Motor neuron (in vitro differentiated cells): ENCODE data around the gene PDXK. TPM values are rescaled to one million over a fixed set of nuclear protein-coding genes. Genes with fewer than 3 reads are reported as not detected.

Source experiments
- ATAC-seq, 8 experiments: fragments of 200-7000 bp; cut with Tn5 transposase; replicated peaks in 6 of 8; 2 replicates each; pipeline ENCODE4 v1.8.0; 2021; ENCODE audit warnings: mild to moderate bottlenecking in 8 of 8, moderate library complexity in 8 of 8
- H3K27ac ChIP-seq, 2 donors: fragments of 250-450 bp; sonication (Bioruptor Pico); 2 replicates each; pipeline ENCODE4 v1.9.0; 2021; ENCODE audit warnings: antibody characterized with exemption in 2 of 2, mild to moderate bottlenecking in 2 of 2, moderate library complexity in 1 of 2
- H3K4me1 ChIP-seq, 2 donors: fragments of 250-450 bp; sonication (Bioruptor Pico); replicated peaks in 1 of 2; 2 replicates each; pipeline ENCODE4 v1.6.1; 2021; ENCODE audit warnings: antibody characterized with exemption in 2 of 2, mild to moderate bottlenecking in 2 of 2, moderate library complexity in 1 of 2
- H3K4me3 ChIP-seq, 5 donors: fragments of 250-450 bp; sonication (Bioruptor Pico); 2 replicates each; pipeline ENCODE4 v1.9.0; 2021; ENCODE audit warnings: antibody characterized with exemption in 5 of 5, mild to moderate bottlenecking in 5 of 5, moderate library complexity in 4 of 5
- WGBS, 10 experiments: fragments of 450-650 bp; shearing (Covaris generic); methylation state at CpG; one replicate each; pipeline ENCODE4 v1.0.0; 2022; 5-methylcytosine and 5-hydroxymethylcytosine counted together
- in situ Hi-C, 9 experiments: fragments of 400-800 bp; cut with MboI; loops; one replicate each; pipeline ENCODE4 v1.15.0; 2021; ENCODE audit warnings: low sequenced_read_pairs in 9 of 9, low pct_unique_long_range_greater_than_20kb in 2 of 9; ENCODE audit not compliant: unreplicated experiment in 9 of 9
- total RNA-seq, 8 experiments: library from RNA; unstranded; fragments of 300-600 nt; gene quantifications; 2 replicates each; pipeline versions ENCODE4 v1.2.3 to v1.2.4, GENCODE V29; 2022

Gene PDXK
- total RNA-seq, 8 experiments from 2014 or later, result 17.8 to 71.7 (median 41.7) TPM

DNA sequence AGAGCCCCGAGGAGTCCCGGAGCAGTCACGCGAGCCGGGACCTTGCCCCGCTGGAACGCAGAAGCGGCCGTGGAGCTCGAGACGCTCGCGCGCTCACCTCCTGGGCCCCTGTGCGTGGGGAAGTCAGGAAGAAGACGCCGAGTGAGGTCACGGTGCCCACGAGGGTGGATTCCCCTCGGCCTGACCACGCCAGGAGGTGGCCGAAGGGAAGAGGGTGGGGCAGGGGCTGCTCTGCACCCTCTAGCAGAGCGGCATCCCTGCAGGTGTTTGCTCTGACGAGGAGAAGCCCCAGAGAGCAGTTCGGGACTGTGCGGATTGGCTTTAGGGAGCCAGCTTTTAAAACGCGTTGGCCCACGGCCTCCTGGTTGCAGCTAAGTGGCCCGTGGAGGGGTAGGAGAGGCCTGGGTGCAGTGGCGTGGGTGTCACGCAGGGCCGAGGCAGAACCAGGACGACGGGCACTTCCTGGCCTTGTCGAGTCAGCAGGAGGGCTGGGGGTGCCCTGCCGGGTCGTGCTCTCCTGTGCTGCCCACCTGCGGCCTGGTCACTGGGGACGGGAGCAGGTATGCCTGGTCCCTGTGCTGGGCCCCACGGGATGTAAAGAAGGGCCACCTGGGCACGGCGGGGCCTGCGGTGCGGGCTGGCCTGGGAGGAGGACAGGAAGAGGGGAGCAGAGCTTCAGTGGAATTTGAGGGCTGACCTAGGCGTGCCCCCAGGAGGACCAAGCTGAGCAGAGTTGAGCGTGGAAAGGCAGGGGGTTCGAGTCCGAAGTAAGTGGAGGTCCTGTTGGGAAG, 1.0 kb downstream of the PDXK start:
- H3K4me3 ChIP-seq, result peak overlapping the region; percentile 51 to 91 (median 87)
- peaks cover 9 to 11% of the 10 kb centered on the region in 2 donors for H3K4me1 ChIP-seq
- 0 to 20% (median 5%) methylated on average over 1 to 14 of the region's 49 CpGs; no CpG with 5 or more reads in 4 of the 10 experiments for WGBS, 10 experiments
- peak overlapping the region; percentile 85 to 95 for H3K27ac ChIP-seq
- peak in 6 of 8 experiments; percentile 1 to 8 (median 5) for ATAC-seq
- in situ Hi-C loops, result no loop called here

DNA sequence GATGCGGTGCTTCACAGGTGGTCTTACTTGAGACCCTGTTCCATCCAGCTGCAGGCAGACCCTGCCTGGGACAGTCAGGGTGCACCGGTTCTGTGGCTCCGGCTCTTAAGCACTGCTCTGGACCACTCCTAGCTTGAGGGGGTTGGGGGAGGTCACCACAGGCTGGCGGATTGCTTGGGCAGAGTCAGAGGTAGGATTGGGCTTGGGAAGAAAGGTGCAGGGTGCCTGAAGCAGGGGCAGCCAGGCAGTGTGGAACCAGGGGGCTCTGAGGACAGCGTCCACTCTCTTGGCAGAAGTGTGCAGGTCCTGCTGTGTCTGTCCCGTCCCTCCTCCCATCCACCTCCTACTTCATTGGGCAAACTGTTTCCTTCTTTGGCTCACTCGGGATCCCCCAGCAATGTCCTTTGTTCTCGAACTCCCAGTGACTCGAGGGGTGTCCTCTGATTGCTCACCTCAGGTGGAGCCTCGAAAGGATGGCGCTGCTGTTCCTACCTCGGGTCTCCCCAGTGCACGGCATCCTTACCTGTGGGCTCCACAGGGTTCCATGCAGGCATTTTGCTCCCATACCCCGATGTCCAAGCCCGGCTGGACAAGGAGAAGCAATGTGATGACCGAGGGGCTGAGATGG, 1.7 kb downstream of the PDXK start:
- H3K27ac ChIP-seq, result no peak overlapping the region
- H3K4me3 ChIP-seq, result peak overlapping the region; percentile 51 to 91 (median 87)
- in situ Hi-C loops, result no loop called here
- peaks cover 9 to 11% of the 10 kb centered on the region in 2 donors for H3K4me1 ChIP-seq
- ATAC-seq, result no peak
- WGBS, 10 experiments, result 60 to 100% (median 86%) methylated on average over 1 to 4 of the region's 16 CpGs; no CpG with 5 or more reads in 5 of the 10 experiments

DNA sequence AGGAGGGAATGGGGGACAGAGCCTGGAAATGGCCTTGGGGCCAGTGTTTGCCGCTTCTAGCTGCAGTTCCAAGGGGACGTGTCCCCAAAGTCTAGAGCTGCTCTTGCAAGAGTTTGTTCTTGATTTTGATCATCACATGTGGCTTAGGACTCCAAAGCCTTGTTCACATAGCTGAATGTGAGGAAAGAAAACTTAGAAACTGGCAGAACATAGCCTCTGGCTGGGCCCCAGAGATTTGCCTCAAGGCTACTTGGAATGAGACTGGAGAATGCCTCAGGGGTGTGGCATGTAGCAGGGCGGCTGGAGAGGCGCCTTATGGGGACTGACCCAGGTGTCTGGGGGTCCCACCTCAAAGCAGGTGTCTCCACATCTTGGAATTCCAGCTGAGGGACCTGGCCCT, 2.3 kb downstream of the PDXK start:
- in situ Hi-C loops, result no loop called here
- WGBS, 10 experiments, result 82 to 100% (median 93%) methylated on average over 1 to 4 of the region's 4 CpGs; no CpG with 5 or more reads in 6 of the 10 experiments
- peak overlapping the region in 3 of 5 donors; percentile 87 to 91 (median 91) for H3K4me3 ChIP-seq

DNA sequence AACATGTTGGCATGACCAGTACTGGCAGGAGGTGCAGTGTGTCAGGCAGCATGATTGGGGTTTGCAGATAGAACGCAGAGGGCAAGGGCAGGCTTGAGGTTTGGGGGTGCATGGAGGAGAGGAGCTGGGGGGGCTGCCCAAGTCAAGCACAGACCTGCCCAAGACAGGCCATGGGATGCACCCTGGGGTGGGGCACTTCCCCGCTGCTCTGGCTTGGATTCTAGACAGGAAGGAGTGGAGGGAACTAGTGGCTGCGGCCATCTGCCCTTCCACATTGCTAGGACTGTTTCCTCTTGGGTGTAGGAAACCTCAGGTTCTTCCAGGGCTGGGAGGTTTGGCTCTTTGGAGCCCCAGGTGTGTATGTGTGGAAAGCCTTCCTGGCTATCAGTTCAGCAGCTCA, 3.0 kb downstream of the PDXK start:
- peak overlapping the region in 2 of 5 donors; percentile 87 to 91 for H3K4me3 ChIP-seq

More for the DNA sequence above, 2.3 kb downstream of the PDXK start:
- Histone ChIP-seq H3K27ac (no peak overlapping the region), H3K4me1 (peaks cover 9 to 11% of the 10 kb centered on the region in 2 donors)
- ATAC-seq, result no peak

DNA sequence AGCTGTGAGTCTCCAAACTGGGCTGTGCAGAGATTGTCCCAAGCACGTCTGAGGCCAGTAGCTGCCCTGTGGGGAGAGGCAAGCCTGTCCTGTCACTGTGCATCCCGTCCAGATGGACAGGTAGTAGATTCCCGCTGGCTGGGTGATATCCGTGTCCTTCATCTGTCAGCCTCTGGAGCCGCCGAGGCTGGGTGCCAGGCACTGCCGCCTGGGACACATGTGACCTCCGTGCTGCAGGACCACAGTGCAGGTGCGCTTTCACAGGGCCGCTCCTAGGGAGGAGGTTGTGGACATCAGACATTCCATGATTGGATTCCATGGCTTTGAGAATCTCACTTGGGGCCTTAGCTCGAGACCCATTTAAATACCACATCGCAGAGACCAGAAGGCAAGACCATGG, 4.7 kb downstream of the PDXK start:
- WGBS, 10 experiments, result 90 to 100% (median 95%) methylated on average over 1 to 10 of the region's 12 CpGs; no CpG with 5 or more reads in 4 of the 10 experiments
- in situ Hi-C loops, result no loop called here
- Histone ChIP-seq H3K27ac (no peak overlapping the region), H3K4me1 (peaks cover 11 to 13% of the 10 kb centered on the region in 2 donors), H3K4me3 (no peak overlapping the region)
- ATAC-seq, result no peak

More for the DNA sequence above, 3.0 kb downstream of the PDXK start:
- Histone ChIP-seq H3K4me1 (peaks cover 9 to 11% of the 10 kb centered on the region in 2 donors), H3K27ac (no peak overlapping the region)
- no CpG with 5 or more reads among the region's 3 CpGs for WGBS, 10 experiments
- in situ Hi-C loops, result no loop called here
- ATAC-seq, result no peak

DNA sequence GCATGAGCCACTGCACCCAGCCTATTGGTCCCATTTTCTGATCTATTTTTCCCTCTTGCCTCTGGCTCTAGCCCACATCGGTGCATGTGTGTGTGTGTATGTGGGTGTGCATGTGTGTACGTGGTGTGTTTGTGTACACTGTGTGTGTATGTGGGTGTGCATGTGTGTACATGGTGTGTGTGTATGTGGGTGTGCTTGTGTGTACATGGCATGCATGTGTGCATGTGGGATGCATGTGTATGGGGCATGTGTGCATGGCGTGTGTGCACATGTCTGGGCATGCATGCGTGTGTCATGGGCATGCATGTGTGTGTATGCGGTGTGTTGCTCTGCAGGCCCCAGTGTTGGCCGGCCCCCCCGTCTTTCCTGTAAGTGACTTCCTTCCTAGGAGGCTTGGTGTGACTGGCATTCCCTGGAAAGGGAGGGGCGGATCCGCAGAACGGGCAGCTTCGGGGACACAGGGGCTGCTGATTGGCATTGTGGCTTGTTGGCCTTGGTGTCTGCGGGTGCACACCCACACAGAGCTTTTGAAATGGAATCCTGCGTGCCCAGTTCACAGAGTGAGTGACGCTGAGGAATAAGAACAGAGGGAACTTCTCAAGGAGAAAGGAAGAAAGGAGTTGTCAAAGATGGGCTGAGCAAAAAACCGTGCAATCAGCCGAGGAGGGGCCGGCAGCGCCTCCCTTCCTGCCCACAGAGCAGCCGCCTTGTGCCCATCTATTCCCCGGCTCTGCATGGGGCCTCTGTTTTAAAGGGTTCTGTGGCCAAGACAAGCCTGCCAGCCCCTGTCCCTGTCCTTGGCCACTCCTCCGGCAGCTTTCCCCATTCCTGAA, 8.0 kb downstream of the PDXK start:
- peaks cover 14% of the 10 kb centered on the region in 2 donors for H3K4me1 ChIP-seq
- 7 to 94% (median 80%) methylated on average over 1 to 6 of the region's 21 CpGs; no CpG with 5 or more reads in 3 of the 10 experiments for WGBS, 10 experiments
- peak overlapping the region in 1 of 2 donors; percentile 85 for H3K27ac ChIP-seq
- in situ Hi-C loops, result no loop called here
- peak in 1 of 8 experiments; percentile 3 for ATAC-seq
- no peak overlapping the region for H3K4me3 ChIP-seq

DNA sequence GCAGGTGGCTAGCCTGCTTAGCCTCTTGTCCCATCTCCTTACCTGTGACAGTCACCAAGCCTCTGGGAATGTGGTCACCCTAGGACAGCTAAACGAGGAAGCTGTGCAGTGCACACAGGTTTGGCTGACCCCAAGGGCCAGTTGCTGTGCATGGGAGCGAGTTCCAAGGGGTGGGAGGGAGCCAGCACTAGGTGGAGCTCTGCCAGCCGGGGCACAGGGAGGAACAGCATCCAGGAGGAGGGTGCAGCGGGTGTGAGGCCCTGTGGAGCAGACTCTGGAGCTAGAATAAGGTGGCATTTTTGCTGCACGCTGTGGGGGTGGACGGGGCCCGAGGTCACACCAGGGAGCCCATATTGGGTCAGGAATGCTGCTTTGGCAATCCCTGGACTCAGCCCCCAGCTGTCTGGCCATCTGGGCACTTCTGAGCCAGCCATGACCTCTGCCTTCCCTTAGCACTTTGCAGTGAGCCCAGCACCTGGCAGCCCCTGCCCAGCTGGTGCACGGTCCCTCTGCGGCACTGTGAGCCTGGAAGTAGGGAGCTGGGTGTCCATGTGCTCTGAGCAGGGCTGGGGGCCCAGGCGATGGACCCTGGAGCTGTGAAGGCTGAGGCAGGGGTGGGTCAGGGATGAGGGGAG, 8.7 kb downstream of the PDXK start:
- 10 to 100% (median 83%) methylated on average over 1 to 3 of the region's 10 CpGs; no CpG with 5 or more reads in 5 of the 10 experiments for WGBS, 10 experiments
- peak in 4 of 8 experiments; percentile 0 to 11 (median 7) for ATAC-seq
- H3K4me1 ChIP-seq, result peaks cover 14% of the 10 kb centered on the region in 2 donors
- in situ Hi-C loops, result no loop called here
- peak overlapping the region in 3 of 5 donors; percentile 52 to 63 (median 53) for H3K4me3 ChIP-seq
- peak overlapping the region; percentile 49 to 85 for H3K27ac ChIP-seq

DNA sequence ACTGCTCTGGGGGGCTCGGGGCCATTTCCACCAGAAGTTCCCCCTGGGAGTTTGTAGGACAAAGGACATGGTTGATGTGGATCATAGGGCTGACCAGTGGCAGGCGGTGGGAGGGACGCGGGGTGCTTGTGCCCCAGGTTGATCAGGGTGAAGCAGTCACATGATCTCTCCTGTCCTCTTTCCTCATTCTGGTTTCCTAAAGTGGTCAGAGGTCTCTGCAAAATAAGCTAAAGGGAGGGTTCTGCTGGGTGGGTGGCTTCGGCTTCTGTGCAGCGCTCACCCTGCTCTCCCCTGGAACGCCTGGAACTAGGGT, 9.2 kb downstream of the PDXK start:
- H3K4me1 ChIP-seq, result peaks cover 14% of the 10 kb centered on the region in 2 donors
- H3K4me3 ChIP-seq, result peak overlapping the region; percentile 52 to 63 (median 59)
- 0 to 40% (median 0%) methylated on average over 1 to 2 of the region's 7 CpGs; no CpG with 5 or more reads in 7 of the 10 experiments for WGBS, 10 experiments
- in situ Hi-C loops, result no loop called here
- peak overlapping the region; percentile 49 to 85 for H3K27ac ChIP-seq
- ATAC-seq, result peak in 1 of 8 experiments; percentile 14

DNA sequence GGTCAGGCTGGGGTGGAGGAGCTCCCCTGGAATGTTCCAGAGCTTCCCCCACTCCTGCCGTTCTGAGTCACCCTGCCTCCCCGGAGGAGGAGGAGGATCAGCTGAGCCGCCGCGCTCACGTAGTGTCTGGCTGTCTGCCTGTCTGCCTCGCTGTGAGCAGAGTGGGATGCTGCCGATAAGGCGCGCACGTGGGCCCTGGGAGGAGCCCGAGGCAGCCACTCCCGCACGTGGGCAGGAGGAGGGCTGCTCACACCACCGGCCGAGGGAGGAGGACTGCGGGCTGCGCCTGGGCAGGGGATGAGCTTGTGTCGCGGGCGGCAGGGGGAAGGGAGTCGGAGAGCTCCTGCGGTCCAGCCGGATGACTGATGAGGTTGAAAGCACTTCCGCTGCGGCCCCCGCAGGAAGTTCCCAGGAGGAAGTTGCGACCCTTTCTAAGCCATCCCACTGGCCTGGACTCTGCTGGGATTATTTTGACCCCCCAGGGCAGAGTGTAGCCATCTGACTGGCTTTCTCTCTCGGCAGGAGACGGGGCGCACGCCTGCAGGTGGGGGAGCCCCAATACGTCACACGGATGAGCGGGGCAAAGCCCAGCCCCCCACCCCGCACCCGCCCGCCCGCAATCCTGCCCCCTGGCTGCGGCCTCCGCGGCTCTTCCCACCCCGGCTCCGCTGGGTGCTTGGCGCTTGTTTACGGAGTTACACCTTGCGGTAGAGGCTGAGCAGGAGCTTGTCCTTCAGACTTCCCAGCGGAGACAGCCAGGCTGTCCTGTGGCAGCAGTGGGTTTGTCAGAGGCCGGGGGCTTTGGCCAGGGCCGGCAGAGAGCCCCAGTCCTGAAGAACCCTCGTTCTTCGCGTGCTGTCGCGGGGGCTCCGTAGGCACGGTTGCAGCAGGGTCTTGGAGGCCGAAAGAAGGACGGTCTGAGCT, 9.8 kb downstream of the PDXK start:
- WGBS, 10 experiments, result 0% methylated on average over 3 to 29 of the region's 59 CpGs; no CpG with 5 or more reads in 8 of the 10 experiments
- peak overlapping the region; percentile 52 to 63 (median 59) for H3K4me3 ChIP-seq
- in situ Hi-C loops, result no loop called here
- peak overlapping the region; percentile 49 to 85 for H3K27ac ChIP-seq
- peaks cover 14% of the 10 kb centered on the region in 2 donors for H3K4me1 ChIP-seq
- peak; percentile 84 to 92 (median 90) for ATAC-seq

DNA sequence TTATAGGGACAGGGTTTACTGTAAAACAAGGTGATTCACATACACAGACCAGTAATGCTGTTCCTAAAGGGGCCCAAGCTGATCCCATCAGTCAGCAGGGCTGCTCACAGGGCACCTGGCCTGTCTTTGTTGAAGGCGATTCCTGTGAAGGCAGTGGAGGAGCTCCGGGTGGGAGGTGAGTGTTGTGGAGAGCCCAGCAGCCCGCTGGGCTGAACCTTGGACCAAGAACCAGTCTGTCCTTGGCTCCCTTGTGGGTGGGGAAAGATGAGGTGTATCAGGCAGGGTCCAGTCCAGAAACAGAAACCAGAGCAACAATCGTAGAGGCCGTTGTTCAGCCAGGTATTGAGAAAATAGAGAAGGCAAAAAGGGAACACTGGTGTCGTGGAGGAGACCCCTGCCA, 12.5 kb downstream of the PDXK start:
- WGBS, 10 experiments, result 86 to 100% (median 90%) methylated on average over 1 to 6 of the region's 6 CpGs; no CpG with 5 or more reads in 5 of the 10 experiments
- in situ Hi-C loops, result no loop called here
- Histone ChIP-seq H3K4me1 (peaks cover 14 to 17% of the 10 kb centered on the region in 2 donors), H3K27ac (no peak overlapping the region), H3K4me3 (no peak overlapping the region)
- no peak for ATAC-seq

DNA sequence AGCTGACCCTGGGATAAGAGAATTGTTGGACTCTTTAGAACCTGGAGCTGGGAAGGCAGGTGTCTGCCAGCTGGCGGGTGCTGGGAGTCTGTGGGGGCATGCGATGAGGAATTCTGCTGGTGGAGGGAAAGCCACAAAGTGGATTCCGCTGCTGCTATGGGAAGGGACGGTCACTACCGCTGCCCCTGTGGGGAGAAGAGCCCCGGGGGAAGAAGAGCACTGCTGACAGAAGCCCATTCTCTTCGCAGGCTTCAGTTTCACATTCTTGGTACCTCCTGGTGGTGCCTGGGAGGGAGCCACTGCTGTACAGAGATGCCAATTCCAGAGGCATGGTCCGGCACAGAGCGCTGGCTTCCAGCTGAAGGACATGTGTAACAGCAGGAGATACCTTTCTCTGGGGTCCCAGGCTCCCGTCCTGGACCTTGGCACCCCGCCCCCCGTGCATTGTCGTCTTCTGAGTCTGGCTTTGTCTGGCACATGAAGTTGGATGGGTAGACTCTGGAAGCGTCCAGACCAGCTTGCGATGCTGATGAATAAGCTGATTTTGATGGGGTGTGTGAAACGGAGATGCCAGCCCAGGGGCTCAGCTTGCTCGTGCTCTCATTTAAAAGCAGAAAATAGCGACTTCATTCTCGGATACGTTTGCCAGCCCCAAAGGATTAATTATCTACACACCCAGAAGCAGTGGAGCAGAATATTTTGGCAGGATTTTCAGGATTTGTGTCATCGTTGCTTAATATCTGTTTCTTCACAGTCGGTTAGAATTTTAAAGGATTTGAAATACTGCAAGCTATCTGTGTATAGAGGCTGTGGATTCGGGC, 13.2 kb downstream of the PDXK start:
- H3K4me1 ChIP-seq, result peaks cover 14 to 17% of the 10 kb centered on the region in 2 donors
- ATAC-seq, result no peak
- in situ Hi-C loops, result no loop called here
- H3K27ac ChIP-seq, result no peak overlapping the region
- WGBS, 10 experiments, result 31 to 100% (median 76%) methylated on average over 1 to 15 of the region's 23 CpGs; no CpG with 5 or more reads in 2 of the 10 experiments
- H3K4me3 ChIP-seq, result no peak overlapping the region
